GM19463 (cell line): ENCODE results near the gene SYTL1.

Experiments
- ATAC-seq: cut with Tn5 transposase; IDR thresholded peaks from one replicate; pipeline ENCODE4 v1.9.1; 2021; ENCODE audit warnings: mild to moderate bottlenecking, moderate library complexity; ENCODE audit not compliant: unreplicated experiment

The SYTL1 gene

DNA sequence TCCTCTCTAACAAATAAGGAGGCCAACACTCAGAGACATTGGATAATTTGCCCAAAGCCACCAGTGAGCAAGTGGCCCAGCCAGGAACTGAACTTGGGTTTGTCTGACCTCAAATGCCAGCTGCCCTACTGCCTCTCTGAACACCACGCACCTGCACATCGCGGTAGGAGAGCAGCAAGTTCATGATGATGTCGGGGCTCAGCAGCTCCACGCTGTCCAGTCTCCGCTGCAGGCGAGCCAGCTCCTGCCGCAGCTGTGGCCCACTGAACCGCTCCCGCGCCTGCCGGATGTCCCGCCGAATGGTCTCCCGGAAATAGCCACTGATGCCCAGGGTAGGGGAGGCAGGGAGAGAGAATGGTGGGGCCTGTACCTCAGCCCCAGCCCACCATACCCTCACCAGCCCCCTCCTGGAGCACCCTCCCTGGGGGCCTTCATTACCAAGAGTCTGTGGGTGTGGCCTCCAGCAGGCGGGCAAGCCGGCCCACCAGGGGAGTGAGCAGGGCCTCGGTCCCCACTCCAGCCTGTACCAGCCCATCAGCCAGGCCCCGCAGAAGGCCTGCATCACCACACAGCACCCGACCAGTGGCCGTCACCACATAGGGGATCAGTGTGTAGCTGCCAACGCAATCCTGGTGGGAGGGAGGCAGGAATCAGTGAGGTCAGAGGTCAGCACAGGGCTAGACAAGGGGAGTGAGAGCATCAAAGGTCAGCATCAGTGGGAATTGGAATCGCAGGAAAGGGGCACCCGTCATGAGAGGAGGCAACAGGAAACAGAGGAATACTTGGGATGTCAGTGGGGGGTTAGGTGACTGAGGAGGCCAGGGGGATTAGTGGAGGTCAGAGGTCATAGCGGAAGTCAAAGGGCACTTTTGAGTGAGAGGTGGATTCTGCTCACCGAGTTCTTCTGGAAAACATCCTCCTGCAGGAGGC, 22.2 kb downstream of the SYTL1 start:
- ATAC-seq, result no peak

DNA sequence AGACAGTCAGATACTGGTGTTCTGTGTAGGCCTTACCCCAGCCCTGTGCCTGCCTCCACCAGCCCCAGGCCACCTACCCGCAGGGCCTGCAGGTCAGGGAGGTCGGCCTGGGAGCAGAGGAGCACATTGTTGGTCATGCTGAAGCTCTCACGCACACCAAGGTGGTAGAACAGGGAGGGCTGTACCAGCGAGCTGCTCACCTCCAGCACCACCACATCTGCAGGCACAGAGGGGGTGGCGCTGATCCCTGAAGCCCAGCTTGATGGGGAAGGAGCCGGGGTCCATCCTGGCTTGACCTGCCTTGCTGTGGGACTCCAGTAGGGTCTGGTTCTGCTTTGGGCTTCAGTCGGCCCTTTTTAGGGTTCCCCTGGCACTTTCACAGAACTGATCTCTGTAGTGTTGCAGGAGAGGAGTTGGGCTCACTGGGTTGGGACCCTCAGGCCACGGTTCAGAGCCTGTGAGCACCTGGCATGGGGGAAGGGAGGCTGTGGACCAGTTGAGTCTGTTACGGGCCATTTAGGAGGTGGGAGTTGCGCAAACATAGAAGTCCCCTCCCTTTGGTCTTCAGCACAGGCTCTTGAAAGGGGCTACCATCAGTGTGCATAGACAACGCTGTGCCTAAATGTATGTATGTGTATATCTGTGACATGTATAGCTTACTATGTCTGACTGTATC, 23.0 kb downstream of the SYTL1 start:
- no peak for ATAC-seq

DNA sequence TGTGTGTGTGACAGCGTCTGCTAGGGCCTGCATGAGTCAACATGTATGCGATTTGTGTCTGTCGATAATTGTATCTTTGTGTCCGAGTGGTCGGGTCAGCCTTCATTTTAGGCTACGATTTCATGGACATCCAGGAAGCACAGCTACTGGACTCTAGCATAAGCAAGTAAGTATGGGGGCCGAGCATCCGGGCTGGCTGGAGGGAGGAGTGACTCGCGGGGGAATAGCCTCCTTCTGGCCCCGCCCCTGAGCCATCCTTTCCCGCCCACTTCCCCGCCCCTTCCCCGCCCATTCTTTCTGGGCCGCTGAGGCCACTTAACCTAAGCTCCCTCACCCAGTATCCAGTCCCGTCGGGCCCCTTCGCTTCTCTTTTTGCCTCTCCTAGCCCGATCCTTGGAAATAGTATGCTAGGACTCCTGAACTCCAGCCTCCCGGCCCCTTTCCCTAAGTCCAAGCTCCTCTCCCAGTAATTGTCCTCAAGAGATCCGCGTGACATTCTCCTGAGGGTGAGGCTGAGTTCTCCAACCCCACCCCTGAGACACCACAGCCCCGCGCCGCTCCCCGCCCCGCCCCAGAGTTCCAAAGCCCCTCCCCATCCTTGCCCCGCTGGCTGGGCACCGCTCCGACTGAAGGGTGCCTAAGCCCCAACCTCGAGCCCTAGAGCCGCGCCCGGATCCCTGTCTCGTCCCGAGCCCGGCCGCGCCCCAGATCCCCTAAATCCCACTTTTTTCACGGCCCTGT, 23.7 kb downstream of the SYTL1 start:
- no peak for ATAC-seq

DNA sequence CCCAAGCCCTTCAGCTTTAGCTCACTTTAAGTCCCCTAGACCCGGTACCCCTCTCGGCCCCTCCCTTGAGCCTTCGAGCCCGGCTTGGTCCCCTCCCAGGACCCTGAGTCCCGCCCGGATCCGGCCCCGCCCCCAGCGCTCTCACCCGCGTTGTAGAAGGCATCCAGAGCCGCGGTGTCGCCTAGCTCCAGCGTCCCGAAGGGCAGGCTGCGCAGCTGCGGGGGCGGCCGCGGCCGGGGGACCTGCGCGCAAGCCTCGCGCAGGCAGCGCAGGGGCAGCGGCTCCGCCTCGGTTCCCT, 24.2 kb downstream of the SYTL1 start:
- no peak for ATAC-seq

DNA sequence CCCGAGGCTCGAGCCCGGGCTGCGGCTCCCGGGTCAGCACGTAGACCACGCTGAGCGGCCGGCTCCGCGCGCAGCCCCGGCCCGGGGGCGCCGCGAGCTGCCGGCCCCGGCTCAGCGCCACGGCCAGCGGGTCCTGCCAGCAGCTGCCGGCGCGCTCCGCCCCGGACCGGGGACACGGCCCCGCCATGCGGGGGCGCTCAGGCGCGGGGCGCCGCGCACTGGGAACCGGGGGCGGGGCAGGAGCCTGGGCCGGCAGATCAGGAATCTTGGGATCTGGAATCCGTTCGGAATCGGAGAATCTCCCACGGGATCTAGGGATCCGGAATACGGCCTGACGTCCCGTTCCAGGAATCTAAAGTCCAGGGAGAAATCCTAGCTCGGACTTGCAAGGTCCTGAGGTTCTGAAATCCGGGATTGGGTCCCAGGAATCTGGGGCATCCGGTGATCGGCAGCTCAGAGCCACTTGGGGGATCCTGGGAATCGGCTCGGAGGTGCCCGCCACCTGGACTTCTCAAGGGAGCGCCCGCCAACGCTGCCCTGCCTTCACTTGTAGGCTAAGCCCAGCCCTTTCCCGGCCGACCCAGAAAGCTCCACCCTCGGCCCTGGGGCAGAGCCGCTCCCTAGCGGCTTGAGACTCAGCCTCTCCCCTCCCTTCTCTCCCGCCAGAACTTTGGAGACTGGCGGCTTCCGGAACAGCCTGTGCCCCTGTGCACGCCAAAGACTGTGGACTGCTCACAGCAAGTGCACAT, 24.8 kb downstream of the SYTL1 start, which contains the start of gene MAP3K6:
Gene MAP3K6 (minus strand): TSS at position 551 of the 749 bp plus-strand sequence. CDS start 364 bp downstream, at position 187.
- no peak for ATAC-seq

- no peak for ATAC-seq
Measured at GRCh38 chr1:27367160-27367650, 25.4 kb downstream of the SYTL1 start.

DNA sequence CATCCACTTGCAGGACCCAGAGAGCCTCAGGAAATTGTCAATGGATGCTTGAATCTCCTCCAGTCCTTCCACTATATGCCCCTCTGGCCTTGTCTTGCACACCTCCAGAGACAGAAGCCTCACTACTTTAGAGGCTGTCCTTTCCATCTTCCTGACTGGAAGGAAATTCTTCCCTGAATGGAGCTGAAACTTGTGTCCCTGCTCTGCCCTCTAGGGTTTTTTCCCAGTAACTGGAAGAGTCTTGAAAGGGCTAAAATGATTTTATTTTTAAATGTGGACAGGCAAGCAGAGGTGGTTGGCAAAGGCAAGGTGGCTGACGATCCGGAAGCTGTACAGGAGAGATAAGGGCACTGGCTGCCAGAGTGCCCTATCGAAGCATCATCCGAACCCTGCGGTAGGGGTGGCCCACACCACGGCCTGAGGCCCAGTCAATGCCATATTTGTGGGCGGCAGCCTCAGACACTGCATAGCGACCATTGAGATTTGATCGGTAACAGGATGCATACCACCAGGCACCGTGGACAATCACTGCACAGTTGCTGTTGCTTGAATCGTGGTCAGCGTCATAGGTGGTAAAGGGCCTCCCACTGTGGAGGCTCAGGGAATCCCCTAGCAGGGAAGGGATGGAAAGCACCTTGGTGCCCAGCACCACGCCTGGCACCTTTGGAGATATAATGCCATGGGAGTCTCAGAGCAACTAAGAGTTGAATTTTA, 27.2 kb downstream of the SYTL1 start:
- no peak for ATAC-seq

GRCh38 chr1:27372022-27372807, 30.4 kb downstream of the SYTL1 start:
- ATAC-seq, result no peak

DNA sequence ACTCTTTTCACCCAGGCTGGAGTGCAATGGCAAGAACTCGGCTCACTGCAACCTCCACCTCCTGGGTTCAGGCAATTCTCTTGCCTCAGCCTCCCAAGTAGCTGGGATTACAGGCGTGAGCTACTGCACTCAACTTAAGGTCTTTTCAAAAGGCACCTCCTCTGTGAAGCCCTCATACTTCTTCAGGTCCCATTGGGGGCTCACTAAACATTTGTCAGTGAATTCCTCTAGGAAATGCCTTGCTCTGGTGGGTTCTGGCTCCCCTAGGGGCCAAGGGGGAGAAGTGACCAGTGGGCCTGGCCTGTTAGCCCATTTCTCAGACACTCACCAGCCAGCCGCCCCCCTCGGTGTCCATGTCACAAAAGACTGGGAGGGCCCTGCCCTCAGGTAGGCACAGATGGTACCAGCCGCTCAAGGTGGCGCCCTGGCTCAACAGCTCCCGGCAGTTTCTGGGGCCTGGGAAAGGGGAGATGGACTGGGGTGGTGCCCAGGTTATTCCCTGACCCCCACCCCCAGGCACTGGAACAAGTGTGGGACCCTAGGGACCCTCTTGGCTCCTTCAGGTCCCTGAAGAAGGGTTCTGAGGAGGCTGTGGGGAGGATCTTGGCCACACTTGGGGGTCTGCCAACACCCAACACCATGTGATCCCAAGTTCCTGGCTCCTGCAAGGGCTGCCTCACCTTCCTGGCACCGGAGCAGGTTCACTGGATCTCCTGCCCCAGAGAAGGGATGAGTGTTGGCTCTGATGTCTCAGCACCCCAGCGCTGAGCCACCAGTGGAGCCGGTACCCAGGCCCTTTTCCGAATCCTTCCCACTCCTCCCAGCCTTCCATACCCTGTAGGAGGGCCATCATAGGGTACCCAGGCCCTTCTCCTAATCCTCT, 31.2 kb downstream of the SYTL1 start:
- no peak for ATAC-seq

- no peak for ATAC-seq
Measured at GRCh38 chr1:27374362-27375086, 32.7 kb downstream of the SYTL1 start, which contains the start of gene FCN3. Gene FCN3 (minus strand): TSS chr1:27374824. CDS start chr1:27374818, 6 bp downstream.

DNA sequence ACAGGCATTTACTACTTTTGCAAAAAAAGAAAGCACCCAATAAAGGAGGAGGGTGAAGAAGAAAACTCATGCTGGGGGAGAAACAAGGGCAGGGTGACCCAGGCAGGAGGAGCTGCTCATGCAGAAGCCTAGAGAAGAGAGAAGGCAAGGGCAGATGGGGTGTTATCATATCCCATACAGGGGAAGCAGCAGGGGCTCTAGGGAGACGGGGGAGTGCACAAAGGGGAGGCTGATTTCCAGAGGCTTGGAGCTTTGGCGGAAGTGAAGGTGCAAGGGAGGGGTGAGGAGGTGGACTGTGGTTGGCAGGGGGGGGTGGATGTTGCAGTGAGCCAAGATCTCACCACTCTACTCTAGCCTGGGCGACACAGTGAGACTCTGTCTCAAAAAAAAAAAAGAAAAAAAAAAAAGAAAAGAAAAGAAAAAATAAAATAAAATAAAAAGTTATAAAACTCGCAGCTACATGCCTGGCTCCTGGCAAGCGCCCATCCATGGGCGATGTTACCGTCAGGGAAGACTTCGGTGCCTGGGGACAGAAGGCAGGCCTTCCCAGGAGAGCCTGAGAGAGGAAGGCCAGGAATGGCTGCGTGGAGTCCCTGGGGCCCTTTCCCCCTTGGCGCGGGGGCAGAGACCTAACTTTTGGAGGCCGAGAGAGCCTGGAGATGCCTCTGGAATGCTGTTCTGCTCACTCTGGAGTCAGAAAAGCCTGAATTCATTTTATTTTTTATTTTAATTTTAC, 36.1 kb downstream of the SYTL1 start:
- ATAC-seq, result no peak

DNA sequence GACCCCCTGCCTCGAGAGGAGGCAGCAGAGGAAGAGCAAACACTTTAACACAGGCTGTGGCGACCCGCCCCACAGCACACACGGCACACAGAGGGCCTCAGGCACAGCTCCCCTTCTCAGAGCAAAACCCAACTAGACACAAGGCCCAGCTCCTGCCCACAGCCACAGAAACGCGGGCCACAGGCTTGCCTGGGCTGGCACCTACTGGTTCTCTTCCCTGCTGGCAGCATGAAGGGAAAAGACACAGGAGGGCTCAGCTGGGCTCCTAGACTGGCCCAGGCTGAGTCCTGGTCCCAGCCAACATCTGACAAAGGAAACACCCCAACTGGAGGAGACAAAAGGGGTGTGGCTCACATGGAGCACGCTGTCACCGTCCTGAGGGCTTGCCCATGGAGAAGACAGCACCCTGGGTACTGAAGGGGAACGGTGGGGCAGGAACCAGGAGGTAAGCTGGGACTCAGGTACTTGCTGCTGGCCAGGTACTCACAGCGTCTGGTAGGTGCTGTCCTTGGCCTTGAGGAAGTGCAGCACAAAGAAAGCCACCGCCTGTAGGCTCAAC, 37.8 kb downstream of the SYTL1 start:
- no peak for ATAC-seq

- ATAC-seq, result no peak
Measured at GRCh38 chr1:27380224-27380623, 38.4 kb downstream of the SYTL1 start.

DNA sequence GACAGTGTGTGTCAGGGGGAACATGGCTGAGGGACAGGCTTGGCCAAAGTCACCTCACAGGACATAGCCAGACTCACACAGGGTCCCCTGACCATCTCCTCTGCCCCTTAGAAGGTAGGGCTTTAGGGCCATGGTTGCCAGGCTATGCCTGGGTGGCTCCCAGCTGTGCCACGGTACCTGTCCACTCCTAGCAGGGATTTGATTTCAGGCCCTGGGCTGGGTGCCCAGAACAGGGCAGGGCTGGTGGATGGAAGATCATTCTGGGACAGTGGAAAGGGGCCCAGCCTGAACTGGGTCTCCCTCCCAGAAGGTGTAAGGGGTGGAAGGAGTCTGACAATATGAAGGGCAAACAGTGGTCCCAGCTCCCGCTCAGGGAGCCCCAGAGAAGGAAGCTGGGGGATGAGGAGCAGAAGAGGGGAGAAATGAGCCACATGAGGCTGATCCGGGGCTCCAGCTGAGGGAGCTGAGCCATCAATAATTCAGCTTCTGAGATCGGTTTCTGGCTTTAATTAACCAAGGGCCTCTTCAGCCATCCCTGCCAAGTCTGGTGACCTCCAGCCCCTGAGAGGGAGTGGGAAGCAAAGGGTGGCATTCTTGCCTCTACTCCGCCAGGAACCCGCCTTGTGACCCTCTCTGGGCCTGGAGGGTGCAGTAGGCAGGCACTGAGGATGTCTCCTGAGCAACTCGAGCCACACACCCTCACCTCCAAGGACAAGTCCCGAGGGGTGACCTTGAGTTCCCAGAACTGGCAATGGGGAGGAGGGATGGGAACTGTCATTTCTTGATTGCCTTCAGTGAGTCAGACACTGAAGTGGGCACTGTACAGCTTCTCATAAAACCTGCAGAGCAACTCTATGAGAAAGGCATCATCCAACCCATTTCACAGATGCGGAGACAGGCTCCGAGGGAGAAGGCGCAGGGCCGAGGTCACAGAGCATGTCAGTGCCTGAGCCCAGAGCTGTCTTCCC, 39.2 kb downstream of the SYTL1 start:
- ATAC-seq, result no peak

GRCh38 chr1:27381969-27382762, 40.3 kb downstream of the SYTL1 start:
- no peak for ATAC-seq
